Lower leg skin (tissue), 3 donors: ENCODE results near the gene ISOC2.

Experiments used
- POLR2A ChIP-seq, 2 donors: fragments of 450-650 bp; IDR thresholded peaks; one replicate each; pipeline ENCODE4 v1.6.1; 2016 to 2017; ENCODE audit warnings: antibody characterized with exemption in 2 of 2, mild to moderate bottlenecking in 1 of 2, moderate library complexity in 1 of 2
- TF ChIP-seq, protein P1 (sequence below), 3 donors: fragments of 450-650 bp; IDR thresholded peaks; one replicate each; pipeline ENCODE4 v1.5.1; 2016; ENCODE audit warnings: antibody characterized with exemption in 3 of 3, mild to moderate bottlenecking in 3 of 3, moderate library complexity in 2 of 3

DNA sequence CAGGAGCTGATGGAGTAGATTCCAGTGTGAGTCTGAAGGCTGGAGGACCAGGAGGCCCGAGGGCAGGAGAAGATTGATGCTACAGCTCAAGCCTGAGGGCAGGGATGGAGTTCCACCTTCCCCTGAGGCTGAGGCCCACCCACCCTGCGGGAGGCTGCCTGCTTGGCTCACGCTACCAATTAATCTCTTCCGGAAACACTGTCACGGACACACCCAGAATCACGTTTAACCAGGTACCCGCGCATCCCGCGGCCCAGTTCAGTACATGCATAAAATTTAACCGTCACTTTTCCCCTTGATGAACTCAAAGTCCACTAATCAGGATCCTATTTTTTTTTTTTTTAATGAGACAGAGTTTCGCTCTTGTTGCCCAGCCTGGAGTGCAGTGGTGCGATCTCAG lies 9.8 kb upstream of the ISOC2 start:
- TF ChIP-seq, protein P1, sequence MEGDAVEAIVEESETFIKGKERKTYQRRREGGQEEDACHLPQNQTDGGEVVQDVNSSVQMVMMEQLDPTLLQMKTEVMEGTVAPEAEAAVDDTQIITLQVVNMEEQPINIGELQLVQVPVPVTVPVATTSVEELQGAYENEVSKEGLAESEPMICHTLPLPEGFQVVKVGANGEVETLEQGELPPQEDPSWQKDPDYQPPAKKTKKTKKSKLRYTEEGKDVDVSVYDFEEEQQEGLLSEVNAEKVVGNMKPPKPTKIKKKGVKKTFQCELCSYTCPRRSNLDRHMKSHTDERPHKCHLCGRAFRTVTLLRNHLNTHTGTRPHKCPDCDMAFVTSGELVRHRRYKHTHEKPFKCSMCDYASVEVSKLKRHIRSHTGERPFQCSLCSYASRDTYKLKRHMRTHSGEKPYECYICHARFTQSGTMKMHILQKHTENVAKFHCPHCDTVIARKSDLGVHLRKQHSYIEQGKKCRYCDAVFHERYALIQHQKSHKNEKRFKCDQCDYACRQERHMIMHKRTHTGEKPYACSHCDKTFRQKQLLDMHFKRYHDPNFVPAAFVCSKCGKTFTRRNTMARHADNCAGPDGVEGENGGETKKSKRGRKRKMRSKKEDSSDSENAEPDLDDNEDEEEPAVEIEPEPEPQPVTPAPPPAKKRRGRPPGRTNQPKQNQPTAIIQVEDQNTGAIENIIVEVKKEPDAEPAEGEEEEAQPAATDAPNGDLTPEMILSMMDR (IDR thresholded peaks at IDR 0.05), result no peak
- TF ChIP-seq POLR2A (IDR thresholded peaks at IDR 0.05), result no peak
